Stimulated activated CD4-positive, alpha-beta T cell treated with anti-CD3 and anti-CD28 coated beads, TNF-alpha, amount 100 ng/mL, for 24 hours (primary cell): ENCODE results near the gene HOXC12.

Experiments
- DNase-seq, 3 experiments: peaks; one replicate each; pipeline ENCODE4 v3.0.0-alpha.2; 2020; ENCODE audit warnings: low read depth in 3 of 3

The HOXC12 gene

GRCh38 chr12:53972152-53972702 lies 17.5 kb downstream of the HOXC12 start:
- no peak for DNase-seq

GRCh38 chr12:53972722-53973235 lies 18.1 kb downstream of the HOXC12 start, which contains the start of gene HOXC11:
Gene HOXC11, plus strand, starts transcription at chr12:53973126. Its CDS starts 116 bp downstream, at chr12:53973242.
- DNase-seq, result no peak

GRCh38 chr12:53973236-53974042 lies 18.7 kb downstream of the HOXC12 start:
- DNase-seq, result no peak

- no peak for DNase-seq
Measured at GRCh38 chr12:53974084-53975063, 19.7 kb downstream of the HOXC12 start, which contains the start of gene HOTAIR. Gene HOTAIR, minus strand, starts transcription at chr12:53974954.

- no peak for DNase-seq
Measured at GRCh38 chr12:53975064-53975471, 20.4 kb downstream of the HOXC12 start.

GRCh38 chr12:53975479-53976152 lies 20.9 kb downstream of the HOXC12 start:
- no peak for DNase-seq

- no peak for DNase-seq
Measured at GRCh38 chr12:53976172-53976822, 21.6 kb downstream of the HOXC12 start.

GRCh38 chr12:53976823-53977595 lies 22.3 kb downstream of the HOXC12 start:
- no peak for DNase-seq

- no peak for DNase-seq
Measured at GRCh38 chr12:53977596-53978445, 23.1 kb downstream of the HOXC12 start.

GRCh38 chr12:53978477-53979356 lies 24.0 kb downstream of the HOXC12 start:
- no peak for DNase-seq

GRCh38 chr12:53980104-53980801 lies 25.6 kb downstream of the HOXC12 start:
- no peak for DNase-seq

- no peak for DNase-seq
Measured at GRCh38 chr12:53980802-53981496, 26.2 kb downstream of the HOXC12 start.

- no peak for DNase-seq
Measured at GRCh38 chr12:53981634-53982565, 27.2 kb downstream of the HOXC12 start.

- DNase-seq, result no peak
Measured at GRCh38 chr12:53982648-53983567, 28.2 kb downstream of the HOXC12 start.

GRCh38 chr12:53983568-53983949 lies 28.9 kb downstream of the HOXC12 start:
- no peak for DNase-seq
